Mammary epithelial cell (primary cell): Measurements from ENCODE around the gene AMPD3.

ENCODE experiments used
- EZH2 ChIP-seq: IDR thresholded peaks from 2 replicates; pipeline ENCODE4 v1.6.1; 2012; ENCODE audit warnings: low read length, inconsistent platforms, borderline replicate concordance
- TF ChIP-seq, protein P1 (sequence below), 2 donors: IDR thresholded peaks in 1 of 2; conservative IDR thresholded peaks in 1 of 2; 2 replicates each; pipeline ENCODE4 v1.5.1; 2011 to 2012; ENCODE audit warnings: inconsistent platforms in 2 of 2, low read length in 2 of 2, mild to moderate bottlenecking in 2 of 2, control low read depth in 1 of 2, low read depth in 1 of 2; ENCODE audit not compliant: insufficient read depth in 1 of 2; ENCODE audit errors: extremely low read depth in 1 of 2

DNA sequence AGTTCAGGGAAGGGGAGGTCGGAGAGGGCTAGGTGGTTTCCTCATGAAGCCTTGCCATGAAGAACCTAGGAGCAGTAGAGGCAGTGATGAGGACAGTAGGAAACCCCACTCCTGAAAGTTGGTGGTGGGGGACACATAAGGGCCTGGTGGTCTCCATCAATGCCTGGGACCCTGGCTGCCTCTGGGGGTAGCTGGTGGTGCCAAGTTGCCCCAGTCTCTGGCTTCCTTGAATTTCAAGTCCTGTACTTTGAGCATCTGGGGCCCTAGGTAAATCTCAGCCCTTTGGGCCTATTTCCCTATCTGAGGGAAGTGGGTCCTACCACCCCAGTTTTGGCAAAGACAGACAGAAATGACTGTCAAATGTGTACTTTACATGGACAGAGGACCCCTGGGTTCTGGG is 28.1 kb downstream of the AMPD3 start:
- TF ChIP-seq, protein P1, sequence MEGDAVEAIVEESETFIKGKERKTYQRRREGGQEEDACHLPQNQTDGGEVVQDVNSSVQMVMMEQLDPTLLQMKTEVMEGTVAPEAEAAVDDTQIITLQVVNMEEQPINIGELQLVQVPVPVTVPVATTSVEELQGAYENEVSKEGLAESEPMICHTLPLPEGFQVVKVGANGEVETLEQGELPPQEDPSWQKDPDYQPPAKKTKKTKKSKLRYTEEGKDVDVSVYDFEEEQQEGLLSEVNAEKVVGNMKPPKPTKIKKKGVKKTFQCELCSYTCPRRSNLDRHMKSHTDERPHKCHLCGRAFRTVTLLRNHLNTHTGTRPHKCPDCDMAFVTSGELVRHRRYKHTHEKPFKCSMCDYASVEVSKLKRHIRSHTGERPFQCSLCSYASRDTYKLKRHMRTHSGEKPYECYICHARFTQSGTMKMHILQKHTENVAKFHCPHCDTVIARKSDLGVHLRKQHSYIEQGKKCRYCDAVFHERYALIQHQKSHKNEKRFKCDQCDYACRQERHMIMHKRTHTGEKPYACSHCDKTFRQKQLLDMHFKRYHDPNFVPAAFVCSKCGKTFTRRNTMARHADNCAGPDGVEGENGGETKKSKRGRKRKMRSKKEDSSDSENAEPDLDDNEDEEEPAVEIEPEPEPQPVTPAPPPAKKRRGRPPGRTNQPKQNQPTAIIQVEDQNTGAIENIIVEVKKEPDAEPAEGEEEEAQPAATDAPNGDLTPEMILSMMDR (conservative IDR thresholded peaks at IDR 0.05 in 1 of 2, IDR thresholded peaks at IDR 0.05 in 1 of 2; ENCODE audit: extremely low read depth in 1 of 2, insufficient read depth in 1 of 2, low read depth in 1 of 2, low read length in 2 of 2): no peak
- no peak for TF ChIP-seq EZH2
